ENCODE measurements around the gene THOC5. TPM values are rescaled to one million over a fixed set of nuclear protein-coding genes. Genes with fewer than 3 reads are reported as not detected.
"Not testable (repeated sequence)": the region's sequence is repeated elsewhere in the genome, so short reads cannot be mapped to it uniquely, and the experiment has no call there.

THOC5 gene
- total RNA-seq, 1 donor from 2014 or later, result 25.4 TPM

- no peak for DNase-seq
Observed at GRCh38 chr22:29510542-29510941, 43.0 kb downstream of the THOC5 start.

GRCh38 chr22:29509815-29510214, 43.7 kb downstream of the THOC5 start:
- no peak for DNase-seq

- no peak for DNase-seq
Observed at GRCh38 chr22:29509298-29509697, 44.3 kb downstream of the THOC5 start.

- no peak for DNase-seq
Observed at GRCh38 chr22:29503811-29504372, 49.7 kb downstream of the THOC5 start.

GRCh38 chr22:29499852-29500251, 53.7 kb downstream of the THOC5 start:
- no peak for DNase-seq

- DNase-seq, result no peak
Observed at GRCh38 chr22:29493636-29494035, 59.9 kb downstream of the THOC5 start.

GRCh38 chr22:29491012-29491411, 62.5 kb downstream of the THOC5 start:
- DNase-seq, result no peak

- not testable (repeated sequence) for DNase-seq
Observed at GRCh38 chr22:29489127-29489780, 64.3 kb downstream of the THOC5 start.

GRCh38 chr22:29487426-29487986, 66.1 kb downstream of the THOC5 start:
- no peak for DNase-seq

GRCh38 chr22:29485448-29485847, 68.1 kb downstream of the THOC5 start:
- DNase-seq, result no peak

GRCh38 chr22:29484642-29485041, 68.9 kb downstream of the THOC5 start:
- DNase-seq, result no peak

GRCh38 chr22:29483254-29483653, 70.3 kb downstream of the THOC5 start:
- DNase-seq, result no peak

- no peak for DNase-seq
Observed at GRCh38 chr22:29482726-29483125, 70.8 kb downstream of the THOC5 start.

GRCh38 chr22:29482253-29482652, 71.3 kb downstream of the THOC5 start:
- DNase-seq, result no peak

GRCh38 chr22:29481265-29482000, 72.1 kb downstream of the THOC5 start:
- no peak for DNase-seq

- DNase-seq, result no peak
Observed at GRCh38 chr22:29480512-29481264, 72.9 kb downstream of the THOC5 start.

- DNase-seq, result no peak
Observed at GRCh38 chr22:29480262-29480511, 73.4 kb downstream of the THOC5 start.

GRCh38 chr22:29479417-29480261, 73.9 kb downstream of the THOC5 start, which contains the start of gene NEFH:
Gene NEFH, plus strand, starts transcription at chr22:29480218. Its CDS starts 45 bp downstream, at chr22:29480263.
- DNase-seq, result no peak

GRCh38 chr22:29478326-29479276, 75.0 kb downstream of the THOC5 start:
- no peak for DNase-seq

- no peak for DNase-seq
Observed at GRCh38 chr22:29477723-29478318, 75.7 kb downstream of the THOC5 start.

Data from skin of body (tissue), 2 donors.